Keratinocyte (primary cell): ENCODE results near the gene PRDM4. TPM values are rescaled to one million over a fixed set of nuclear protein-coding genes. Genes with fewer than 3 reads are reported as not detected.

Source experiments
- DNase-seq: peaks from one replicate; pipeline ENCODE4 v3.0.0-alpha.2; 2011; ENCODE audit warnings: low read depth, missing footprints, low spot score
- FAIRE-seq: peaks from 2 replicates; lab custom pipeline; 2011; peaks lifted over from hg19 to GRCh38; lab: Jason Lieb, UNC
- H2AFZ ChIP-seq: 2 replicates; pipeline ENCODE4 v1.6.0; 2012; ENCODE audit warnings: low read length, control low read depth, inconsistent platforms; ENCODE audit not compliant: control insufficient read depth
- H3K27ac ChIP-seq: 2 replicates; pipeline ENCODE4 v1.5.1; 2011; ENCODE audit warnings: low read length; ENCODE audit not compliant: control insufficient read depth, insufficient read depth
- H3K27me3 ChIP-seq: 3 replicates; pipeline ENCODE4 v1.6.0; 2011; ENCODE audit warnings: low read length; ENCODE audit not compliant: control insufficient read depth, insufficient read depth; ENCODE audit errors: extremely low read depth
- H3K36me3 ChIP-seq, 2 experiments: 2 replicates in 1 of 2; 3 replicates in 1 of 2; pipeline ENCODE4 v1.5.1; 2011; ENCODE audit warnings: low read length in 2 of 2, mild to moderate bottlenecking in 1 of 2; ENCODE audit not compliant: control insufficient read depth in 2 of 2, insufficient read depth in 2 of 2; ENCODE audit errors: extremely low read depth in 1 of 2
- H3K4me1 ChIP-seq: 3 replicates; pipeline ENCODE4 v1.5.1; 2011; ENCODE audit warnings: low read length; ENCODE audit not compliant: control insufficient read depth, insufficient read depth; ENCODE audit errors: extremely low read depth
- H3K4me2 ChIP-seq: 3 replicates; pipeline ENCODE4 v1.6.0; 2011; ENCODE audit warnings: low read depth, low read length; ENCODE audit not compliant: control insufficient read depth, insufficient read depth; ENCODE audit errors: extremely low read depth
- H3K4me3 ChIP-seq, 3 experiments: fragments of 200-600 bp in 1 of 3; sonication (generic) in 1 of 3; 2 replicates in 2 of 3; 3 replicates in 1 of 3; pipeline ENCODE4 v1.5.1; 2011 to 2016; ENCODE audit warnings: low read length in 3 of 3, mild to moderate bottlenecking in 3 of 3, control low read depth in 2 of 3, inconsistent platforms in 1 of 3, low read depth in 1 of 3, mixed read lengths in 1 of 3, mixed run types in 1 of 3, moderate library complexity in 1 of 3; ENCODE audit not compliant: control insufficient read depth in 2 of 3, insufficient read depth in 2 of 3; ENCODE audit errors: extremely low read depth in 1 of 3
- H3K79me2 ChIP-seq: 2 replicates; pipeline ENCODE4 v1.6.0; 2012; ENCODE audit warnings: low read length; ENCODE audit not compliant: control insufficient read depth, insufficient read depth
- H3K9ac ChIP-seq: 3 replicates; pipeline ENCODE4 v1.6.0; 2011; ENCODE audit warnings: low read length; ENCODE audit not compliant: control insufficient read depth, insufficient read depth; ENCODE audit errors: extremely low read depth
- H3K9me1 ChIP-seq: 3 replicates; pipeline ENCODE4 v1.6.0; 2011; ENCODE audit warnings: low read length; ENCODE audit not compliant: control insufficient read depth, insufficient read depth; ENCODE audit errors: extremely low read depth
- H3K9me3 ChIP-seq: 2 replicates; pipeline ENCODE4 v1.5.1; 2012; ENCODE audit warnings: low read depth, low read length; ENCODE audit not compliant: control insufficient read depth
- H4K20me1 ChIP-seq: 3 replicates; pipeline ENCODE4 v1.6.0; 2011; ENCODE audit warnings: low read length; ENCODE audit not compliant: control insufficient read depth, insufficient read depth; ENCODE audit errors: extremely low read depth
- CTCF ChIP-seq, 3 experiments: IDR thresholded peaks in 1 of 3; conservative IDR thresholded peaks in 1 of 3; optimal IDR thresholded peaks in 1 of 3; 2 replicates in 2 of 3; 3 replicates in 1 of 3; pipeline versions ENCODE3 to v1.5.1; 2011; ENCODE audit warnings: low read length in 3 of 3, mild to moderate bottlenecking in 3 of 3, moderate library complexity in 2 of 3, control low read depth in 1 of 3, inconsistent platforms in 1 of 3; ENCODE audit not compliant: insufficient read depth in 2 of 3; ENCODE audit errors: extremely low read depth in 1 of 3
- EZH2 ChIP-seq: IDR thresholded peaks from one replicate; pipeline ENCODE4 v1.6.1; 2012; ENCODE audit warnings: inconsistent platforms, mild to moderate bottlenecking, low read length, moderate library complexity
- dilution Hi-C: fragments of 300-500 bp; cut with MboI; formaldehyde crosslinking; loops from one replicate; pipeline ENCODE4 v1.7.0; 2020; ENCODE audit warnings: low sequenced_read_pairs; ENCODE audit not compliant: extremely low pct_ligation_motif_present
- polyA minus RNA-seq, 3 experiments: library from RNA; depleted of rRNA, polyadenylated mRNA; stranded (reverse); fragments of >200 nt; gene quantifications; 1 replicate in 1 of 3; 2 replicates in 1 of 3; 3 replicates in 1 of 3; pipeline ENCODE4 v1.2.3, GENCODE V29; 2011
- polyA plus RNA-seq, 5 experiments: library from polyadenylated mRNA; depleted of rRNA in 3 of 5; stranded (reverse) in 3 of 5; stranded (forward) in 1 of 5; unstranded in 1 of 5; fragments of >200 nt; gene quantifications; 1 replicate in 1 of 5; 2 replicates in 3 of 5; 3 replicates in 1 of 5; pipeline versions ENCODE4 v1.2.1 to v1.2.3, GENCODE V29; 2011 to 2012; ENCODE audit warnings: missing spikeins in 2 of 5, low read depth in 1 of 5, low replicate concordance in 1 of 5

The PRDM4 gene
- 26.5 to 27.5 TPM (median 27.2 TPM) in 3 replicates for polyA plus RNA-seq
- 10.1 TPM for polyA plus RNA-seq (2011; ENCODE audit: low read depth)
- polyA plus RNA-seq (2011; cell fraction: cytosol; rRNA removed): 20.9 and 33.6 TPM in 2 replicates
- 35.9 and 38.5 TPM in 2 replicates for polyA plus RNA-seq (2011; cell fraction: nucleus; rRNA removed)
- 18.6 and 19.8 TPM in 2 replicates for polyA plus RNA-seq (2012; ENCODE audit: low replicate concordance)
- 27.3 to 32.0 TPM (median 28.1 TPM) in 3 replicates for polyA minus RNA-seq
- polyA minus RNA-seq (2011; cell fraction: cytosol; rRNA and poly(A)+ RNA removed): 17.3 TPM
- 13.7 and 23.3 TPM in 2 replicates for polyA minus RNA-seq (2011; cell fraction: nucleus; rRNA and poly(A)+ RNA removed)

- Histone ChIP-seq H3K9ac (peak within 1 kb of the TSS; percentile 88), H3K79me2 (peaks cover 43% of the 10 kb centered on the region), H3K4me2 (peak within 1 kb of the TSS; percentile 86), H3K36me3 (peaks cover 11 to 17% of the 10 kb centered on the region in 2 experiments), H3K27ac (peak within 1 kb of the TSS; percentile 89), H3K4me1 (peaks cover 12% of the 10 kb centered on the region), H4K20me1 (no peaks in the 10 kb centered on the region), H3K27me3 (no peaks in the 10 kb centered on the region), H3K9me1 (no peaks in the 10 kb centered on the region), H3K9me3 (no peaks in the 10 kb centered on the region), H3K4me3 (peak within 1 kb of the TSS; percentile 80 to 97 (median 90)), H2AFZ (peak within 1 kb of the TSS; percentile 98)
- no peak for FAIRE-seq
- TF ChIP-seq CTCF (optimal IDR thresholded peaks at IDR 0.05 in 1 of 3, IDR thresholded peaks at IDR 0.05 in 1 of 3, conservative IDR thresholded peaks at IDR 0.05 in 1 of 3; ENCODE audit: extremely low read depth in 1 of 3, insufficient read depth in 2 of 3, low read length in 3 of 3) (peak in 2 of 3 experiments; percentile 29 to 71), EZH2 (no peak)
- peak; percentile 40 for DNase-seq
- dilution Hi-C loops: no loop called here
These were observed at the start of gene PRDM4 for GRCh38 chr12:107760809-107761501. TSS of gene PRDM4 (minus strand) at chr12:107761137. CDS start at chr12:107760515, 622 bp downstream.

GRCh38 chr12:107807471-107808150 lies 46.7 kb upstream of the PRDM4 start:
- no peaks in the 10 kb centered on the region for H3K9me1 ChIP-seq
- no peak overlapping the region for H3K9ac ChIP-seq
- FAIRE-seq (no peak), DNase-seq (no peak)
- H2AFZ ChIP-seq: no peak overlapping the region
- no peaks in the 10 kb centered on the region for H3K79me2 ChIP-seq
- no peak overlapping the region for H3K27ac ChIP-seq
- dilution Hi-C loops: no loop called here
- no peak for TF ChIP-seq CTCF (optimal IDR thresholded peaks at IDR 0.05 in 1 of 3, IDR thresholded peaks at IDR 0.05 in 1 of 3, conservative IDR thresholded peaks at IDR 0.05 in 1 of 3; ENCODE audit: extremely low read depth in 1 of 3, insufficient read depth in 2 of 3, low read length in 3 of 3)
- no peak for TF ChIP-seq EZH2
- no peaks in the 10 kb centered on the region for H3K36me3 ChIP-seq
- no peaks in the 10 kb centered on the region for H3K9me3 ChIP-seq
- H3K4me3 ChIP-seq: no peak overlapping the region
- no peaks in the 10 kb centered on the region for H3K27me3 ChIP-seq
- H4K20me1 ChIP-seq: no peaks in the 10 kb centered on the region
- H3K4me1 ChIP-seq: no peaks in the 10 kb centered on the region
- H3K4me2 ChIP-seq: no peak overlapping the region
